Activated T-cell treated with anti-CD3 and anti-CD28 coated beads, Interleukin-2, amount 50 U/mL, for 72 hours (primary cell): ENCODE measurements around the gene CLDN15. TPM values are rescaled to one million over a fixed set of nuclear protein-coding genes. Genes with fewer than 3 reads are reported as not detected.

Source experiments
- ATAC-seq, 2 donors: fragments of 150-1000 bp; cut with Tn5 transposase; replicated peaks in 1 of 2; 2 replicates each; pipeline ENCODE4 v1.10.0; 2021; ENCODE audit warnings: moderate library complexity in 2 of 2, mild to moderate bottlenecking in 1 of 2
- DNase-seq, 2 donors: peaks; one replicate each; pipeline ENCODE4 v3.0.0; 2021 to 2022; ENCODE audit warnings: mixed read lengths in 1 of 2
- H3K27ac Mint-ChIP-seq: one replicate; pipeline ENCODE4 v1.8.0; 2022; ENCODE audit warnings: mild to moderate bottlenecking, moderate library complexity, mixed read lengths
- H3K27me3 Mint-ChIP-seq: one replicate; pipeline ENCODE4 v1.8.0; 2022; ENCODE audit warnings: low read depth, mixed read lengths
- H3K36me3 Mint-ChIP-seq, 2 donors: one replicate each; pipeline ENCODE4 v1.8.0; 2022; ENCODE audit warnings: mixed read lengths in 2 of 2, mild to moderate bottlenecking in 1 of 2; ENCODE audit not compliant: insufficient read depth in 2 of 2
- H3K4me1 Mint-ChIP-seq: one replicate; pipeline ENCODE4 v1.8.0; 2022; ENCODE audit warnings: low read depth, mixed read lengths
- H3K4me3 Mint-ChIP-seq, 2 donors: one replicate each; pipeline ENCODE4 v1.8.0; 2022; ENCODE audit warnings: mild to moderate bottlenecking in 2 of 2, mixed read lengths in 2 of 2, moderate library complexity in 2 of 2
- H3K9me3 Mint-ChIP-seq, 2 donors: one replicate each; pipeline ENCODE4 v1.8.0; 2022; ENCODE audit warnings: mixed read lengths in 2 of 2
- total RNA-seq, 2 donors: library from RNA; stranded (reverse); gene quantifications; one replicate each; pipeline ENCODE4 v1.2.3, GENCODE V29; 2022

Gene CLDN15
- total RNA-seq, 2 donors from 2014 or later = 27.8 to 28.7 TPM

- no peak for DNase-seq
- Mint-ChIP-seq H3K4me1 (peaks cover 5% of the 10 kb centered on the region), H3K36me3 (no peaks in the 10 kb centered on the region), H3K27ac (no peak overlapping the region), H3K4me3 (no peak overlapping the region), H3K9me3 (no peaks in the 10 kb centered on the region), H3K27me3 (peaks cover 21% of the 10 kb centered on the region)
- ATAC-seq = no peak
Observed at GRCh38 chr7:101189109-101189508, 48.5 kb downstream of the CLDN15 start.

- no peaks in the 10 kb centered on the region for H3K4me1 Mint-ChIP-seq
- no peak overlapping the region for H3K4me3 Mint-ChIP-seq
- H3K9me3 Mint-ChIP-seq = no peaks in the 10 kb centered on the region
- H3K27me3 Mint-ChIP-seq = peaks cover 20% of the 10 kb centered on the region
- H3K27ac Mint-ChIP-seq = no peak overlapping the region
- DNase-seq (no peak), ATAC-seq (no peak)
- H3K36me3 Mint-ChIP-seq = no peaks in the 10 kb centered on the region
Observed at GRCh38 chr7:101186844-101187428, 50.7 kb downstream of the CLDN15 start.

- Mint-ChIP-seq H3K4me3 (no peak overlapping the region), H3K9me3 (no peaks in the 10 kb centered on the region), H3K36me3 (no peaks in the 10 kb centered on the region), H3K27me3 (peaks cover 20% of the 10 kb centered on the region), H3K27ac (no peak overlapping the region), H3K4me1 (no peaks in the 10 kb centered on the region)
- no peak for DNase-seq
- ATAC-seq = no peak
Observed at GRCh38 chr7:101186194-101186593, 51.4 kb downstream of the CLDN15 start.

- H3K27me3 Mint-ChIP-seq = peaks cover 28% of the 10 kb centered on the region
- no peaks in the 10 kb centered on the region for H3K4me1 Mint-ChIP-seq
- no peaks in the 10 kb centered on the region for H3K9me3 Mint-ChIP-seq
- DNase-seq (no peak), ATAC-seq (no peak)
- no peak overlapping the region for H3K4me3 Mint-ChIP-seq
- H3K36me3 Mint-ChIP-seq = no peaks in the 10 kb centered on the region
- H3K27ac Mint-ChIP-seq = no peak overlapping the region
Observed at GRCh38 chr7:101185258-101185839, 52.3 kb downstream of the CLDN15 start.

Other genes with a start within 250 kb of the CLDN15 start
- not detected for gene MUC17, start 217.7 kb downstream of the CLDN15 start, total RNA-seq
- 10 to 100 TPM; 44.5 to 50.2 TPM for gene TRIM56, start 152.3 kb downstream of the CLDN15 start, total RNA-seq
- under 1 TPM in 1 of 2 donors, not detected in 1; 0.14 TPM for gene SERPINE1, start 110.7 kb downstream of the CLDN15 start, total RNA-seq
- 10 to 100 TPM; 23.4 to 28.4 TPM for gene AP1S1, start 83.3 kb downstream of the CLDN15 start, total RNA-seq
- under 1 TPM in 1 of 2 donors, not detected in 1; 0.19 TPM for gene VGF, start 72.2 kb downstream of the CLDN15 start, total RNA-seq
- not detected for gene NAT16, start 57.5 kb downstream of the CLDN15 start, total RNA-seq
- gene MOGAT3, start 36.8 kb downstream of the CLDN15 start, total RNA-seq = not detected
- 10 to 100 TPM; 28.8 to 34.4 TPM for gene PLOD3, start 20.2 kb downstream of the CLDN15 start, total RNA-seq
- gene ZNHIT1, start 19.6 kb downstream of the CLDN15 start, total RNA-seq = 10 to 100 TPM; 36.6 to 38.9 TPM
- 10 to 100 TPM; 78.4 to 87.2 TPM for gene FIS1, start 7.3 kb upstream of the CLDN15 start, total RNA-seq
- 1 to 10 TPM; 4.7 to 5.1 TPM for gene IFT22, start 84.0 kb upstream of the CLDN15 start, total RNA-seq
- under 1 TPM in 1 of 2 donors, not detected in 1; 0.22 TPM for gene COL26A1, start 125.1 kb upstream of the CLDN15 start, total RNA-seq